NB4 (cell line): ENCODE measurements around the gene NTRK2.

ENCODE experiments used
- CTCF ChIP-seq: IDR thresholded peaks from one replicate; pipeline ENCODE4 v1.5.1; 2012; ENCODE audit warnings: low read depth, low read length
- MAX ChIP-seq: IDR thresholded peaks from 2 replicates; pipeline ENCODE4 v1.6.1; 2011; ENCODE audit warnings: low read depth, low read length
- MYC ChIP-seq: IDR thresholded peaks from 2 replicates; pipeline ENCODE4 v1.6.1; 2011; ENCODE audit warnings: low read depth, low read length
- POLR2A ChIP-seq: IDR thresholded peaks from 2 replicates; pipeline ENCODE4 v1.6.1; 2011; ENCODE audit warnings: mild to moderate bottlenecking; ENCODE audit not compliant: insufficient read length; ENCODE audit errors: extremely low read depth

DNA sequence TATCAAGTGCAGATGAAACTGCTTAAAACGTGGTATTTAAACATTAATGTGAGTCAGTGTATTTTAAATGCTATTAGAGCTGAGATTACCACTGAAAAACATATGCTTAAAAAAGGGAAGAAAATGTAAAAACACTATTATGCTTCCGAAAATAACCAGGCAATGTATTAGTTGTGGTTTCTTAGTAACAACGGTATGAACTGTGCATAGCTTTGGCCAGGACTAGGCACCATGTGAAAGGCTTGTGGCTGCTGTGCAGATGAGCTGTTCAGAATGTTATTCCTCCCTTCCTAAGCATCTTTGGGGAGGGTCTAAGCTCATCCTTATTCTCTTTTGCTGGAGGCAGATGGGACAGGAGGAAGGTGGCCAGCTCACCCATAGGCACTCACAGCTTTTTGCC is 84.9 kb downstream of the NTRK2 start:
- TF ChIP-seq CTCF (no peak), POLR2A (no peak), MAX (no peak), MYC (no peak)
